IMR-90 (cell line): ENCODE measurements around the gene SPATS2L. TPM values are rescaled to one million over a fixed set of nuclear protein-coding genes. Genes with fewer than 3 reads are reported as not detected.
A peak's percentile ranks its signal among the peaks of the same experiment; 100 is the strongest.

Experiments used
- ATAC-seq: fragments of 200-7000 bp; cut with Tn5 transposase; 2 replicates; pipeline ENCODE4 v1.9.1; 2020; ENCODE audit warnings: low read depth, mild to moderate bottlenecking, moderate library complexity
- BruUV-seq: library from RNA; stranded (reverse); fragments of 400-500 nt; replicated peaks from 2 replicates; lab custom pipeline; 2021; lab: Mats Ljungman, UMichigan
- CTCF ChIA-PET: fragments of 300-600 bp; formaldehyde crosslinking; extraction: SDS; loops from one replicate; lab custom pipeline; 2021; ENCODE audit warnings: antibody characterized with exemption; lab: Yijun Ruan, JAX
- POLR2A ChIA-PET: fragments of 300-600 bp; sonication (Branson Sonifier 250); formaldehyde crosslinking; loops from one replicate; lab custom pipeline; 2022; ENCODE audit warnings: antibody characterized with exemption; ENCODE audit not compliant: unreplicated experiment; lab: Charles Lee
- DNase-seq: peaks from one replicate; pipeline ENCODE4 v3.0.0; 2013
- H2AFZ ChIP-seq: replicated peaks from 2 replicates; pipeline ENCODE3; 2013; ENCODE audit warnings: low read length, mild to moderate bottlenecking; ENCODE audit not compliant: poor library complexity
- H2AK5ac ChIP-seq: 2 replicates; pipeline ENCODE4 v1.6.1; 2013; ENCODE audit warnings: low read depth, low read length, inconsistent platforms
- H2AK9ac ChIP-seq: replicated peaks from 2 replicates; pipeline ENCODE3; 2013; ENCODE audit warnings: mild to moderate bottlenecking, low read depth, low read length, moderate library complexity; ENCODE audit not compliant: poor library complexity
- H2BK120ac ChIP-seq: 2 replicates; pipeline ENCODE4 v1.6.1; 2013; ENCODE audit warnings: low read depth, low read length, inconsistent platforms
- H2BK15ac ChIP-seq: 3 replicates; pipeline ENCODE4 v1.6.1; 2013; ENCODE audit warnings: low read depth, low read length, inconsistent platforms
- H2BK20ac ChIP-seq: 2 replicates; pipeline ENCODE4 v1.6.1; 2013; ENCODE audit warnings: low read depth, mild to moderate bottlenecking, inconsistent platforms, low read length, moderate library complexity
- H2BK5ac ChIP-seq: 2 replicates; pipeline ENCODE4 v1.6.1; 2013; ENCODE audit warnings: mild to moderate bottlenecking, low read depth, low read length, inconsistent platforms; ENCODE audit not compliant: poor library complexity, severe bottlenecking
- H3K14ac ChIP-seq: replicated peaks from 2 replicates; pipeline ENCODE4 v1.6.1; 2013; ENCODE audit warnings: low read depth, low read length, inconsistent platforms
- H3K18ac ChIP-seq: 2 replicates; pipeline ENCODE4 v1.6.1; 2013; ENCODE audit warnings: low read depth, low read length, control low read depth
- H3K23ac ChIP-seq: 2 replicates; pipeline ENCODE4 v1.6.1; 2013; ENCODE audit warnings: low read depth, low read length, inconsistent platforms
- H3K27ac ChIP-seq: 2 replicates; pipeline ENCODE4 v1.5.1; 2013; ENCODE audit warnings: mild to moderate bottlenecking, control low read depth, low read length; ENCODE audit not compliant: insufficient read depth
- H3K27me3 ChIP-seq: 2 replicates; pipeline ENCODE4 v1.6.1; 2013; ENCODE audit warnings: low read length; ENCODE audit not compliant: control insufficient read depth, insufficient read depth
- H3K36me3 ChIP-seq: 2 replicates; pipeline ENCODE4 v1.6.1; 2013; ENCODE audit warnings: low read length, mixed read lengths; ENCODE audit not compliant: control insufficient read depth, insufficient read depth
- H3K4ac ChIP-seq: 2 replicates; pipeline ENCODE4 v1.6.1; 2013; ENCODE audit warnings: low read depth, low read length, inconsistent platforms
- H3K4me1 ChIP-seq: 2 replicates; pipeline ENCODE4 v1.6.1; 2013; ENCODE audit warnings: low read length, mixed read lengths; ENCODE audit not compliant: control insufficient read depth, insufficient read depth
- H3K4me2 ChIP-seq: 2 replicates; pipeline ENCODE4 v1.6.1; 2013; ENCODE audit warnings: low read depth, mild to moderate bottlenecking, control low read depth, low read length, moderate library complexity
- H3K4me3 ChIP-seq: 2 replicates; pipeline ENCODE4 v1.5.1; 2013; ENCODE audit warnings: low read depth, mild to moderate bottlenecking, control low read depth, low read length, moderate library complexity; ENCODE audit not compliant: insufficient read depth
- H3K56ac ChIP-seq: 2 replicates; pipeline ENCODE4 v1.6.1; 2013; ENCODE audit warnings: low read length, inconsistent platforms; ENCODE audit not compliant: insufficient read depth; ENCODE audit errors: extremely low read depth
- H3K79me1 ChIP-seq, 2 experiments: 2 replicates each; pipeline ENCODE4 v1.6.1; 2013; ENCODE audit warnings: low read length in 2 of 2, inconsistent platforms in 1 of 2, low read depth in 1 of 2
- H3K9ac ChIP-seq: 2 replicates; pipeline ENCODE4 v1.6.1; 2013; ENCODE audit warnings: low read depth, low read length, control low read depth
- H3K9me1 ChIP-seq: 2 replicates; pipeline ENCODE4 v1.6.1; 2013; ENCODE audit warnings: low read length, inconsistent platforms; ENCODE audit not compliant: insufficient read depth
- H3K9me3 ChIP-seq: 2 replicates; pipeline ENCODE4 v1.6.1; 2013; ENCODE audit warnings: low read length; ENCODE audit not compliant: control insufficient read depth, insufficient read depth
- H4K20me1 ChIP-seq: 2 replicates; pipeline ENCODE4 v1.6.1; 2013; ENCODE audit warnings: low read length, inconsistent platforms; ENCODE audit not compliant: insufficient read depth
- H4K5ac ChIP-seq: 2 replicates; pipeline ENCODE4 v1.6.1; 2013; ENCODE audit warnings: mild to moderate bottlenecking, low read depth, low read length, control low read depth
- H4K8ac ChIP-seq, 2 experiments: 2 replicates each; pipeline ENCODE4 v1.6.1; 2013; ENCODE audit warnings: low read depth in 2 of 2, low read length in 2 of 2, control low read depth in 1 of 2, inconsistent platforms in 1 of 2
- H4K91ac ChIP-seq: 2 replicates; pipeline ENCODE4 v1.6.1; 2013; ENCODE audit warnings: low read depth, low read length, inconsistent platforms; ENCODE audit not compliant: insufficient read depth
- BHLHE40 ChIP-seq: fragments of 150-350 bp; IDR thresholded peaks from 2 replicates; pipeline ENCODE4 v1.6.1; 2016; ENCODE audit warnings: mild to moderate bottlenecking, low read depth, low read length
- NFE2L2 ChIP-seq: fragments of 150-350 bp; IDR thresholded peaks from 2 replicates; pipeline ENCODE4 v1.6.1; 2016; ENCODE audit warnings: low read depth, mild to moderate bottlenecking, low read length
- SMC3 ChIP-seq: fragments of 150-350 bp; IDR thresholded peaks from 2 replicates; pipeline ENCODE4 v1.6.1; 2016; ENCODE audit warnings: low read depth, mild to moderate bottlenecking, antibody characterized with exemption, low read length, moderate library complexity
- USF2 ChIP-seq: fragments of 150-350 bp; IDR thresholded peaks from 2 replicates; pipeline ENCODE4 v1.6.1; 2017; ENCODE audit warnings: mild to moderate bottlenecking, antibody characterized with exemption, low read length, low read depth
- WGBS, 2 experiments: methylation state at CpG; one replicate each; pipeline versions ENCODE4 v1.1.5 to v1.1.7; 2013; ENCODE audit warnings: missing lambda C conversion rate in 2 of 2; ENCODE audit not compliant: insufficient read length in 1 of 2; ENCODE audit errors: extremely low coverage in 2 of 2; 5-methylcytosine and 5-hydroxymethylcytosine counted together
- dilution Hi-C: fragments of 300-500 bp; cut with HindIII; formaldehyde crosslinking; loops from one replicate; pipeline ENCODE4 v1.14.3; 2018; ENCODE audit warnings: low sequenced_read_pairs; ENCODE audit not compliant: unreplicated experiment
- in situ Hi-C: fragments of 300-500 bp; cut with MboI; formaldehyde crosslinking; loops from 3 replicates; pipeline ENCODE4 v1.14.3; 2019; ENCODE audit warnings: low sequenced_read_pairs, inconsistent platforms, mixed read lengths
- intact Hi-C: fragments of 100-400 bp; cut with micrococcal nuclease; formaldehyde crosslinking; loops from 2 replicates; pipeline ENCODE4 v1.10.0; 2022
- polyA plus RNA-seq, 3 experiments: library from polyadenylated mRNA; depleted of rRNA; stranded (reverse); fragments of >200 nt; gene quantifications; 2 replicates each; pipeline ENCODE4 v1.2.3, GENCODE V29; 2012; ENCODE audit warnings: low replicate concordance in 1 of 3
- total RNA-seq: library from RNA; depleted of rRNA; stranded (reverse); fragments of >200 nt; gene quantifications from 2 replicates; pipeline ENCODE4 v1.2.3, GENCODE V29; 2012

SPATS2L gene
- total and polyA plus RNA-seq, 2 of the 4 experiments (the other 2 are of a cell fraction), result 118 to 155 TPM

GRCh38 chr2:200488169-200488568, 181.7 kb downstream of the SPATS2L start:
- Histone ChIP-seq H4K8ac (no peak overlapping the region), H3K9me3 (no peaks in the 10 kb centered on the region), H4K5ac (no peak overlapping the region), H3K14ac (no peak overlapping the region), H3K9me1 (peaks cover 2% of the 10 kb centered on the region; the same call in 1 of the 2 replicates), H2BK20ac (no peak overlapping the region), H3K56ac (no peak overlapping the region), H3K9ac (no peak overlapping the region), H2AK9ac (peak overlapping the region; percentile 45), H4K91ac (no peak overlapping the region), H4K20me1 (no peaks in the 10 kb centered on the region), H3K27ac (no peak overlapping the region), H2BK5ac (no peak overlapping the region), H2BK120ac (no peak overlapping the region), H3K4me1 (peaks cover 6% of the 10 kb centered on the region), H3K23ac (no peak overlapping the region), H3K4me2 (no peak overlapping the region), H2AFZ (no peak overlapping the region), H3K18ac (no peak overlapping the region), H3K4ac (no peak overlapping the region), H2AK5ac (no peak overlapping the region), H3K36me3 (peaks cover 17% of the 10 kb centered on the region), H2BK15ac (no peak overlapping the region), H3K4me3 (no peak overlapping the region), H3K27me3 (no peaks in the 10 kb centered on the region), H3K79me1 (0 out of 4 replicates have a peak, but pooled peaks cover 0 to 1% of the 10 kb centered on the region in 2 experiments)
- in situ Hi-C loops, result no loop called here
- ChIA-PET POLR2A (no interaction called here), CTCF (no interaction called here)
- intact Hi-C loops, result no loop called here
- no peak for ATAC-seq
- DNase-seq, result no peak
- no CpG with 5 or more reads among the region's 4 CpGs for WGBS, 2 experiments
- TF ChIP-seq BHLHE40, result no peak
- no peak for TF ChIP-seq NFE2L2
- TF ChIP-seq USF2, result no peak
- TF ChIP-seq SMC3, result no peak
- no TSS peak for BruUV-seq
- dilution Hi-C loops, result no loop called here
